ENCODE results near the gene PRKCQ.

The PRKCQ gene

DNA sequence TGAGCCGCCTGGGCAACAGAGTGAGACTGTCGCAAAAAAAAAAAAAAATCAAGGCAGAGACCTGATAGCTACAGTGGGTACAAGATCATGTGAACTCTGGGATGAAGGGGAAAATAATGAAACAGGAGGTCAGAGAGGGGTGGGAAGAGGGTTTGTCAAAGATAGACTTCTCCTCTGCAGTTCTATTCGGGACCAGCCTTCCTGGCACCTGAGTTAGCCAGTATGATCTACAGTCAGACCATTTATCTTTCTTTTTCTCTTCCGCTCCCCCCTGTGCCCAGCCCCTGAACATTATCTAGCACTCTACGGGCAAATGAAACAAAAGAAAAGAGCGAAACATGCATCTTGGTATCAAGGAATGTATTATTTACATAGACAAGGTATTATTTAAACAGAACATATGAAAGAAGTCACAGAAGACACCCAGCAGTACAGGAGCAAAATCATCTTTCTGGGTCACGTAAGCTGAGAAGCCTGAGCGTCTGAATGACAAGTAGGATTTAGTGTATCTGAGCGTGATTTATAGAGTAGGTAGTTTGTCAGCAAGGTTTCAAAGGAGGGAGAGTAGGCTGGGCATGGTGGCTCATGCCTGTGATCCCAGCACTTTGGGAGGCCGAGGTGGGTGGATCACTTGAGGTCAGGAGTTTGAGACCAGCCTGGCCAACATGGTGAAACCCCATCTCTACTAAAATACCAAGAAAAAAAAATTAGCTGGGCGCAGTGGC is 109.0 kb downstream of the PRKCQ start:
- no peak for TF ChIP-seq CTCF (IDR thresholded peaks at IDR 0.05; ENCODE audit: low read depth, low read length)
- no peak overlapping the region for H3K4me3 ChIP-seq (ENCODE audit: low read depth, low read length)
- no peak for DNase-seq (ENCODE audit: low read depth)

DNA sequence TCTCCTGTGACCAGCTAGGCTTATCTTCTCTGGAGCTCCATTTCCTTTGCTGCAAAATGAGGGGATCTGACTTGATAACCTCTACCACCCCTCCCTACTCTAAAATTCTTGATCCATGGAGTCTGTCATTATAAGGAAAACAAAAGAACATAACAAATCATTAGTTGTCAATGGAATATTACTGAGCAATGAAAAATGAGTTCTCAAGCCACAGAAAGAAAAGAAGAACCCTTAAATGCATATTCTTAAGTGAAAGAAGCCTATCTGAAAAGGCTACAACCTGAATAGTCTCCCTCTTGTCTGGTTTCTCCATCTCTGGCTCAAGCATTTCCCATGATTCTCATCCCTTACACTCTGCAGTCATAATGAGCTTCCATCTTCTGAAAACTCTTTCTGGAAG is 110.4 kb downstream of the PRKCQ start:
- TF ChIP-seq CTCF (IDR thresholded peaks at IDR 0.05; ENCODE audit: low read depth, low read length) (no peak), MAX (IDR thresholded peaks at IDR 0.05; ENCODE audit: low read depth, low read length) (no peak), POLR2A (IDR thresholded peaks at IDR 0.05; ENCODE audit: extremely low read depth, insufficient read length) (no peak), MYC (IDR thresholded peaks at IDR 0.05; ENCODE audit: low read depth, low read length) (no peak)
- DNase-seq (ENCODE audit: low read depth) = no peak
- H3K4me3 ChIP-seq (ENCODE audit: low read depth, low read length) = no peak overlapping the region

- TF ChIP-seq CTCF (IDR thresholded peaks at IDR 0.05; ENCODE audit: low read depth, low read length) = no peak
- no peak for TF ChIP-seq POLR2A (IDR thresholded peaks at IDR 0.05; ENCODE audit: extremely low read depth, insufficient read length)
- TF ChIP-seq MYC (IDR thresholded peaks at IDR 0.05; ENCODE audit: low read depth, low read length) = no peak
- no peak for DNase-seq (ENCODE audit: low read depth)
- H3K4me3 ChIP-seq (ENCODE audit: low read depth, low read length) = no peak overlapping the region
Measured at GRCh38 chr10:6465854-6466601, 114.0 kb downstream of the PRKCQ start.

- DNase-seq (ENCODE audit: low read depth) = no peak
- H3K4me3 ChIP-seq (ENCODE audit: low read depth, low read length) = no peak overlapping the region
- TF ChIP-seq MYC (IDR thresholded peaks at IDR 0.05; ENCODE audit: low read depth, low read length) (no peak), CTCF (IDR thresholded peaks at IDR 0.05; ENCODE audit: low read depth, low read length) (no peak), POLR2A (IDR thresholded peaks at IDR 0.05; ENCODE audit: extremely low read depth, insufficient read length) (no peak), MAX (IDR thresholded peaks at IDR 0.05; ENCODE audit: low read depth, low read length) (no peak)
Measured at GRCh38 chr10:6465437-6465836, 114.6 kb downstream of the PRKCQ start.

GRCh38 chr10:6464862-6465430 is 115.1 kb downstream of the PRKCQ start:
- DNase-seq (ENCODE audit: low read depth) = no peak

More at GRCh38 chr10:6464862-6465430, 115.1 kb downstream of the PRKCQ start:
- TF ChIP-seq MYC (IDR thresholded peaks at IDR 0.05; ENCODE audit: low read depth, low read length) = no peak
- no peak for TF ChIP-seq CTCF (IDR thresholded peaks at IDR 0.05; ENCODE audit: low read depth, low read length)
- no peak for TF ChIP-seq POLR2A (IDR thresholded peaks at IDR 0.05; ENCODE audit: extremely low read depth, insufficient read length)
- no peak for TF ChIP-seq MAX (IDR thresholded peaks at IDR 0.05; ENCODE audit: low read depth, low read length)
- no peak overlapping the region for H3K4me3 ChIP-seq (ENCODE audit: low read depth, low read length)
